Type B pancreatic cell (in vitro differentiated cells): ENCODE results near the gene GPHB5. TPM values are rescaled to one million over a fixed set of nuclear protein-coding genes. Genes with fewer than 3 reads are reported as not detected.

Experiments used
- DNase-seq: peaks from one replicate; pipeline ENCODE4 v3.0.0; 2021; ENCODE audit warnings: mixed read lengths; ENCODE audit not compliant: unreplicated experiment; ENCODE audit errors: extremely low spot score
- H3K27ac Mint-ChIP-seq: 2 replicates; pipeline ENCODE4 v1.8.0; 2021; ENCODE audit warnings: mild to moderate bottlenecking, mixed read lengths
- H3K27me3 Mint-ChIP-seq: 2 replicates; pipeline ENCODE4 v1.8.0; 2021; ENCODE audit warnings: mixed read lengths
- H3K36me3 Mint-ChIP-seq: 2 replicates; pipeline ENCODE4 v1.8.0; 2021; ENCODE audit warnings: mixed read lengths
- H3K4me1 Mint-ChIP-seq: one replicate; pipeline ENCODE4 v1.8.0; 2021; ENCODE audit warnings: mixed read lengths; ENCODE audit not compliant: unreplicated experiment
- H3K4me3 Mint-ChIP-seq: 2 replicates; pipeline ENCODE4 v1.8.0; 2021; ENCODE audit warnings: mild to moderate bottlenecking, mixed read lengths
- H3K9me3 Mint-ChIP-seq: 2 replicates; pipeline ENCODE4 v1.8.0; 2021; ENCODE audit warnings: mixed read lengths
- total RNA-seq: library from RNA; stranded (reverse); gene quantifications from 2 replicates; pipeline ENCODE4 v1.2.1, GENCODE V29; 2021; ENCODE audit warnings: low replicate concordance
- TF ChIP-seq, protein P1 (sequence below): fragments of 200-600 bp; sonication (generic); conservative IDR thresholded peaks from 2 replicates; pipeline ENCODE4 v1.5.0; 2021; ENCODE audit warnings: antibody characterized with exemption, mild to moderate bottlenecking

Gene GPHB5
- total RNA-seq, 1 donor from 2014 or later: not detected

DNA sequence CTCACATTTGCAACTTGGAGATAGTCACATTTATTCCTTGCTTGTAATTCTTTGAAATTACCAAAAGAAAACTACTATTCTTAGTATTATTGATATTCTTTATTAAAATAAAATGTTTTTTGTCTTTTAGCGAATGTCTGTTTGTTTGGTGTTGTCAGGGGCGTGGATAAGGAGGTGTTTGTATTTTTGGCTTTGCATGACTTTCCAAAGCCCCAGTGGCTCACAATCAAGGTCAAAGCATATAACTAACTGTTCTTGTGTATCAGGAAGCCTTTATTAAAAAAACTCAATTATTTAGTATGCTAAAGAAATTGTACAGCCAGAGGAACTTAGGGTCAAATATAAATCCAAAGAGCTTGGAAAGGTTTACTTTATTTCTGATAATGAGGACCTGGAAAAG lies 17.9 kb downstream of the GPHB5 start:
- H3K4me1 Mint-ChIP-seq: peaks cover 6% of the 10 kb centered on the region
- H3K27ac Mint-ChIP-seq: no peak overlapping the region
- TF ChIP-seq, protein P1, sequence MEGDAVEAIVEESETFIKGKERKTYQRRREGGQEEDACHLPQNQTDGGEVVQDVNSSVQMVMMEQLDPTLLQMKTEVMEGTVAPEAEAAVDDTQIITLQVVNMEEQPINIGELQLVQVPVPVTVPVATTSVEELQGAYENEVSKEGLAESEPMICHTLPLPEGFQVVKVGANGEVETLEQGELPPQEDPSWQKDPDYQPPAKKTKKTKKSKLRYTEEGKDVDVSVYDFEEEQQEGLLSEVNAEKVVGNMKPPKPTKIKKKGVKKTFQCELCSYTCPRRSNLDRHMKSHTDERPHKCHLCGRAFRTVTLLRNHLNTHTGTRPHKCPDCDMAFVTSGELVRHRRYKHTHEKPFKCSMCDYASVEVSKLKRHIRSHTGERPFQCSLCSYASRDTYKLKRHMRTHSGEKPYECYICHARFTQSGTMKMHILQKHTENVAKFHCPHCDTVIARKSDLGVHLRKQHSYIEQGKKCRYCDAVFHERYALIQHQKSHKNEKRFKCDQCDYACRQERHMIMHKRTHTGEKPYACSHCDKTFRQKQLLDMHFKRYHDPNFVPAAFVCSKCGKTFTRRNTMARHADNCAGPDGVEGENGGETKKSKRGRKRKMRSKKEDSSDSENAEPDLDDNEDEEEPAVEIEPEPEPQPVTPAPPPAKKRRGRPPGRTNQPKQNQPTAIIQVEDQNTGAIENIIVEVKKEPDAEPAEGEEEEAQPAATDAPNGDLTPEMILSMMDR: no peak
- DNase-seq: no peak
- no peaks in the 10 kb centered on the region for H3K27me3 Mint-ChIP-seq
- H3K4me3 Mint-ChIP-seq: no peak overlapping the region
- no peaks in the 10 kb centered on the region for H3K9me3 Mint-ChIP-seq
- H3K36me3 Mint-ChIP-seq: no peaks in the 10 kb centered on the region

DNA sequence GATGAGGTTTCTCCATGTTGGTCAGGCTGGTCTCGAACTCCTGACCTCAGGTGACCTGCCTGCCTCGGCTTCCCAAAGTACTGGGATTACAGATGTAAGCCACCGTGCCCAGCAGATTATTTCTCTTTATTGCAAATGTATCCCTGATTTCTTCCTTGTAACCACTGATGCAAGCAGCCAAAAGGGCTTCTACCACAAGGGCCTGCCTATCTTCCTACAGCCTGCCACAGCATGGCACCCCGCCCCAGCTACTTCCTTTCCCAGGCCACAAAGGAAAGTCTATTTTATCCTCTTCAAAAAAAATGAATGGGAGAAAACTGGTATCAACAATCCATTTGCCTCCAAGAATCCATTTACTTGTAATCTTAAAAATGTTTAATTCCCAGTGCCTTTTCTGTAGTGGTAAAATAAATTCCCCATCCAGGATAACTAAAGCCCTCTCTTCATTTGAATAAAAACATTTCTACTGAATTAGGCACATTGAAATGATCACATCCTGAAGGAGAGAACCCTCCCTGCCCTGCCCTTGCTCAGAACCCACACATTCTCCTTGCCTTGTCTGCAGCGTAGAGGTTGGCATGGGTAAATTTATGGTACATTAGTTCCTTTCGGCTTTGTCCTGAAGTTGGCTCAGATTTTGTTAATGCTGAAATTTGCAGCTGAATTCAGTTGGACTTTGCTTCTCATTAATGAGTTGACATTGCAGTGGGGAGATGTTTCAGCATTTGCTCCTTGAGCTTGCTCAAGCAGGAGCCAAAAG lies 19.2 kb downstream of the GPHB5 start:
- no peak overlapping the region for H3K4me3 Mint-ChIP-seq
- no peak for DNase-seq
- TF ChIP-seq, protein P1: no peak
- H3K9me3 Mint-ChIP-seq: no peaks in the 10 kb centered on the region
- peaks cover 6% of the 10 kb centered on the region for H3K4me1 Mint-ChIP-seq
- no peaks in the 10 kb centered on the region for H3K27me3 Mint-ChIP-seq
- H3K27ac Mint-ChIP-seq: no peak overlapping the region
- no peaks in the 10 kb centered on the region for H3K36me3 Mint-ChIP-seq

DNA sequence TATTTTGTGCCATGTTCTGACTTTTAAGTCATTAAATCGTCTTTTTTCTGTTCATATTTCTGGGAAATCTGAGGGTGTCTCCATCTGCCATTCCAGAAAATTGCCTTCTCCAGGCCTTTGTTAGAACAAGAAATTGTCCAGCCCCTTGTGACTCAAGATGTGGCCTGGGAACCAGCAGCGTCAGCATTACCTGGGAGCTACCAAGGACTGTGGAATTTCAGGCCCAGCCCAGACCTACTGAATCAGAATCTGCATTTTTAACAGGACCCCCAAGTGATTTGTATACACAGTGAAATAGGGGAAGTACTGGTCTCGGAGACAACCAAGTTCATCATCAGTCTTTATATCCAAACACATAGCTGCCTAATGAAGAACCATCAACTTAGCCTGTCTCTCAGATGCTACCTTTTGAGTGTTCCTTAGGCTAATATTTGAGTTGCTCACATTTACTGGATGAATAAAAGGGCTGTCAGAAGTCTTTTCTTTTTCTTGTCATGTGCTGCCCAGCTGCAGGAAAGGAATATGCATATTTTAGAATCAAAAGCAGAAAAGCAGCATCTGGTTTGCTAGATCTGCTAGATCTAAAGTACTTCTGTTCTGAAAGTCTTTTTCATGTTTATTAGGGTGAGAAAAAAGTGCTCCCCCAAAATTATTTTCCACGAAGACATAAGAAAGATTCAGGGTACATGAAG lies 21.2 kb downstream of the GPHB5 start:
- Mint-ChIP-seq H3K4me1 (peaks cover 6% of the 10 kb centered on the region), H3K9me3 (peaks cover 3% of the 10 kb centered on the region), H3K27ac (no peak overlapping the region), H3K36me3 (no peaks in the 10 kb centered on the region), H3K4me3 (no peak overlapping the region), H3K27me3 (no peaks in the 10 kb centered on the region)
- no peak for DNase-seq
- TF ChIP-seq, protein P1: no peak

DNA sequence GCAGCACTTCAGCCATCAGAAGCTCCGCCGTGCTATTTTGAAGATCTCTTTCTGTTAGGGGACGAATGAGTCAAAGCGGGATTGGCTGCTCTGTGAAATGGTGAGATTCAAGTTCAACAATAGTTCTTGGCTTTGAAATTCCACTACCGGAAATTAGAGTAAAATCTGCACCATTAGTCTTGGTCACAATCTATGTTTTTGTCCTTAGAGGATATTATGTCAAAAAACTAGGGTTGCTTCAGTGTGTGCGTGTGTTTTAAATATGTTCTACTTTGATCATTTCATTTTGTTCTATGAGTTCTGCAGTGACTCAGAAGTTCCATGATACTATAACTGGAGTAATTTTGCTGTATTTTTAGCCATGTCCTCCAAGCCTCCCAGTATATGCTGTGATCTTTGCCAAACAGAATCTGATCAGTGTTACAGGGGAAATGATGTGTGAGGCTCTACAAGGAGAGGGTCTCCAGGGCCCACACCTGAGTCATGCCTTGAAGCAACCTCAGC lies 22.6 kb downstream of the GPHB5 start:
- TF ChIP-seq, protein P1: no peak
- H3K27ac Mint-ChIP-seq: no peak overlapping the region
- H3K4me1 Mint-ChIP-seq: peaks cover 10% of the 10 kb centered on the region
- no peaks in the 10 kb centered on the region for H3K36me3 Mint-ChIP-seq
- DNase-seq: no peak
- H3K9me3 Mint-ChIP-seq: peaks cover 3% of the 10 kb centered on the region
- H3K27me3 Mint-ChIP-seq: no peaks in the 10 kb centered on the region
- H3K4me3 Mint-ChIP-seq: no peak overlapping the region

DNA sequence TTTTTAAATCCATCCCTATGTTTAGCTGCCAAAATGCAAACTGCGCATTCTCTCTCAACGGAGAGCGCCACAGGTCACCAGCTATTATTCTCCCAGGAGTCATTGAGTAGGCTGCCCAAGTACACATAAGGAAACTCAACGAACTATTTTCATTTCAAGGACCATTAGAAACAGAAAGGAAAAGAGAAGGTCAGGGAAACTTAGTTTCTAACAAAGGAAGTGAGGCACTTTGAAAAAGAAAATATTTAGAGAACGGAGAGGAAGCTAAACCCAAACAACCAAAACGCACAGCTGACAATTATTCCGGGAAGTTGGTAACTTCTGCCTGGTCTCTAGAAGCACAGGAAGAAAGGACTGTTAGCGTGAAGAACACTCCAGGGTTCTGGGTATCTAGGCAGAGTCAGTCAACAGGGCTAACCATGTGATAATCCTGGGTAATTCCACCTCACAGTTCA lies 23.5 kb downstream of the GPHB5 start:
- Mint-ChIP-seq H3K27ac (no peak overlapping the region), H3K4me3 (no peak overlapping the region), H3K36me3 (no peaks in the 10 kb centered on the region), H3K9me3 (peaks cover 3% of the 10 kb centered on the region), H3K4me1 (peaks cover 14% of the 10 kb centered on the region), H3K27me3 (no peaks in the 10 kb centered on the region)
- no peak for DNase-seq
- TF ChIP-seq, protein P1: no peak
